GM12878 (cell line): ENCODE results near the gene ZNF132. TPM values are rescaled to one million over a fixed set of nuclear protein-coding genes. Genes with fewer than 3 reads are reported as not detected.

Experiments used
- BMI1 ChIP-seq: fragments of 450-650 bp; IDR thresholded peaks from 2 replicates; pipeline ENCODE4 v1.6.1; 2016; ENCODE audit warnings: mild to moderate bottlenecking, moderate library complexity, borderline replicate concordance
- E4F1 ChIP-seq: fragments of 450-650 bp; IDR thresholded peaks from 2 replicates; pipeline ENCODE4 v1.6.1; 2018; ENCODE audit warnings: borderline replicate concordance, mild to moderate bottlenecking; ENCODE audit not compliant: partially characterized antibody
- GABPA ChIP-seq: IDR thresholded peaks from 2 replicates; pipeline ENCODE4 v1.6.1; 2014; ENCODE audit warnings: antibody characterized with exemption, low read depth, mild to moderate bottlenecking, inconsistent platforms
- PRDM15 ChIP-seq: fragments of 450-650 bp; formaldehyde crosslinking; IDR thresholded peaks from 2 replicates; pipeline ENCODE4 v1.4.0; 2020; ENCODE audit warnings: mild to moderate bottlenecking, moderate library complexity
- RAD51 ChIP-seq: fragments of 450-650 bp; IDR thresholded peaks from 2 replicates; pipeline ENCODE4 v1.6.1; 2016; ENCODE audit warnings: moderate library complexity, mild to moderate bottlenecking, inconsistent platforms
- SKIL ChIP-seq: fragments of 450-650 bp; IDR thresholded peaks from 2 replicates; pipeline ENCODE4 v1.6.1; 2017; ENCODE audit warnings: mild to moderate bottlenecking, low read depth, inconsistent platforms; ENCODE audit not compliant: poor library complexity, severe bottlenecking
- ZBTB40 ChIP-seq: fragments of 450-650 bp; IDR thresholded peaks from 2 replicates; pipeline ENCODE4 v1.6.1; 2016; ENCODE audit warnings: mild to moderate bottlenecking, moderate library complexity, borderline replicate concordance
- ZNF207 ChIP-seq: fragments of 450-650 bp; IDR thresholded peaks from 2 replicates; pipeline ENCODE4 v1.6.1; 2014; ENCODE audit warnings: antibody characterized with exemption, mild to moderate bottlenecking, borderline replicate concordance
- polyA plus RNA-seq, 11 experiments: library from polyadenylated mRNA; depleted of rRNA in 4 of 11; unstranded in 6 of 11; stranded (reverse) in 5 of 11; fragments of >200 nt; fragmentation: Nextera tagmentation in 4 of 11; fragmentation: Illumina TruSeq in 1 of 11; extraction: Ambion mirVana in 4 of 11; extraction: Trizol in 1 of 11; gene quantifications; 1 replicate in 1 of 11; 2 replicates in 10 of 11; pipeline versions ENCODE4 v1.2.1 to v1.2.3, GENCODE V29; 2011 to 2016; ENCODE audit warnings: inconsistent platforms in 2 of 11, missing spikeins in 2 of 11, low read depth in 1 of 11
- total RNA-seq, 4 experiments: library from RNA; depleted of rRNA in 3 of 4; stranded (reverse); fragments of >200 nt in 3 of 4; fragmentation: Illumina TruSeq in 1 of 4; extraction: Trizol in 1 of 4; gene quantifications; 2 replicates each; pipeline versions ENCODE4 v1.2.1 to v1.2.3, GENCODE V29; 2013 to 2021
- TF ChIP-seq, protein P1 (sequence below): fragments of 450-650 bp; IDR thresholded peaks from 2 replicates; pipeline ENCODE4 v1.6.1; 2017; ENCODE audit warnings: mild to moderate bottlenecking, moderate library complexity

ZNF132 gene
- total and polyA plus RNA-seq, 10 of the 15 experiments (the other 5 are each of a cell fraction or from before 2014, with no cell fraction given), result 0.56 to 4.0 (median 2.3) TPM

GRCh38 chr19:58475714-58476497 lies 36.0 kb upstream of the ZNF132 start, which contains the start of gene ZNF446 (continued):
- TF ChIP-seq, protein P1, sequence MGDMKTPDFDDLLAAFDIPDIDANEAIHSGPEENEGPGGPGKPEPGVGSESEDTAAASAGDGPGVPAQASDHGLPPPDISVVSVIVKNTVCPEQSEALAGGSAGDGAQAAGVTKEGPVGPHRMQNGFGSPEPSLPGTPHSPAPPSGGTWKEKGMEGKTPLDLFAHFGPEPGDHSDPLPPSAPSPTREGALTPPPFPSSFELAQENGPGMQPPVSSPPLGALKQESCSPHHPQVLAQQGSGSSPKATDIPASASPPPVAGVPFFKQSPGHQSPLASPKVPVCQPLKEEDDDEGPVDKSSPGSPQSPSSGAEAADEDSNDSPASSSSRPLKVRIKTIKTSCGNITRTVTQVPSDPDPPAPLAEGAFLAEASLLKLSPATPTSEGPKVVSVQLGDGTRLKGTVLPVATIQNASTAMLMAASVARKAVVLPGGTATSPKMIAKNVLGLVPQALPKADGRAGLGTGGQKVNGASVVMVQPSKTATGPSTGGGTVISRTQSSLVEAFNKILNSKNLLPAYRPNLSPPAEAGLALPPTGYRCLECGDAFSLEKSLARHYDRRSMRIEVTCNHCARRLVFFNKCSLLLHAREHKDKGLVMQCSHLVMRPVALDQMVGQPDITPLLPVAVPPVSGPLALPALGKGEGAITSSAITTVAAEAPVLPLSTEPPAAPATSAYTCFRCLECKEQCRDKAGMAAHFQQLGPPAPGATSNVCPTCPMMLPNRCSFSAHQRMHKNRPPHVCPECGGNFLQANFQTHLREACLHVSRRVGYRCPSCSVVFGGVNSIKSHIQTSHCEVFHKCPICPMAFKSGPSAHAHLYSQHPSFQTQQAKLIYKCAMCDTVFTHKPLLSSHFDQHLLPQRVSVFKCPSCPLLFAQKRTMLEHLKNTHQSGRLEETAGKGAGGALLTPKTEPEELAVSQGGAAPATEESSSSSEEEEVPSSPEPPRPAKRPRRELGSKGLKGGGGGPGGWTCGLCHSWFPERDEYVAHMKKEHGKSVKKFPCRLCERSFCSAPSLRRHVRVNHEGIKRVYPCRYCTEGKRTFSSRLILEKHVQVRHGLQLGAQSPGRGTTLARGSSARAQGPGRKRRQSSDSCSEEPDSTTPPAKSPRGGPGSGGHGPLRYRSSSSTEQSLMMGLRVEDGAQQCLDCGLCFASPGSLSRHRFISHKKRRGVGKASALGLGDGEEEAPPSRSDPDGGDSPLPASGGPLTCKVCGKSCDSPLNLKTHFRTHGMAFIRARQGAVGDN, result peak; percentile 42; the same call in 1 of the 2 replicates
- TF ChIP-seq E4F1, result peak; percentile 95
- TF ChIP-seq SKIL, result no peak
- TF ChIP-seq ZBTB40, result peak; percentile 87
- TF ChIP-seq BMI1, result peak; percentile 96
- peak; percentile 63; the same call in 1 of the 2 replicates for TF ChIP-seq ZNF207
- 0 out of 2 replicates have a peak, but pooled peaks have one; percentile 38 for TF ChIP-seq RAD51
- TF ChIP-seq PRDM15 (CRISPR knock-in tag), result no peak
- peak; percentile 80 for TF ChIP-seq GABPA
